Left kidney (tissue), 2 donors: ENCODE results near the gene ZNF714. TPM values are rescaled to one million over a fixed set of nuclear protein-coding genes. Genes with fewer than 3 reads are reported as not detected.
"Not testable (repeated sequence)": the region's sequence is repeated elsewhere in the genome, so short reads cannot be mapped to it uniquely, and the experiment has no call there.

Experiments used
- DNase-seq: peaks from one replicate; pipeline ENCODE4 v3.0.0-alpha.2; 2013
- polyA plus RNA-seq: library from polyadenylated mRNA; unstranded; fragments of 120-200 nt; gene quantifications from one replicate; pipeline ENCODE4 v1.2.1, GENCODE V29; 2013; ENCODE audit not compliant: insufficient read length

The ZNF714 gene
- polyA plus RNA-seq, 1 donor: 29.9 TPM

DNA sequence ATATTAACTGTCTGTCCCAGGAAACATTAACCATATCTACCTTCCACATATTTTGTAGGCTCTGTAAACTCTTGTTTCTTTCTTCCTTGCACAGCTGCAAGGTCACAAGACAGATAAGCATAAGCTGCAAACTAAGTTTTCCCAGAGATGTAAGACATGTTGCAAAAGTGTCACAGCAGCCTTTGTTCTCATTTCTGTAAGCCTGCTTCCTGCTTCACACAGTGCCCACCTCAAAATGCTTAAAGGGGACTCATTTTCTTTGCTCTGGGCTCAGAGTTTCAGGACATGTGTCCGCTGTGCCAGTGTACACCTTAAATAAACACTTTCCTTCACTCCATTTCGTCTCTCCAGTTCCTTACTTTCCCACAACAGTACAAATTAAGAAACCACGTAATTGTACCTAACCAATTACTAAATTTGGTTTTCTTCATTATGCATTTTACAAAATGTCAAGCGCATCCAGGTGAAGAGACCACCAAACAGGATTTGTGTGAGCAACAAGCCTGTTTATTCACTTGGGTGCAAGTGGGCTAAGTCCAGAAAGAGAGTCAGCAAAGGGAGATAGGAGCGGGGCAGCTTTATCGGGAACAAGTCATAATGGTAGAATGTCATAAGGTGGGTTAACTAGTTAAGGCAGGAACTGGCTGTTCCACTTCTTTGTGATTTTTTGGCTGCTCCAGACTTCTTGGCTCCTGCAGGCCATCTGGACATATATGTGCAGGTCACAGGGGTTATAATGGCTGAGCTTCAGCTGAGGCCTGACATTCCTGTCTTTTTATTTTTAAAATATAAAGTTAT, 47.1 kb downstream of the ZNF714 start:
- no peak for DNase-seq

DNA sequence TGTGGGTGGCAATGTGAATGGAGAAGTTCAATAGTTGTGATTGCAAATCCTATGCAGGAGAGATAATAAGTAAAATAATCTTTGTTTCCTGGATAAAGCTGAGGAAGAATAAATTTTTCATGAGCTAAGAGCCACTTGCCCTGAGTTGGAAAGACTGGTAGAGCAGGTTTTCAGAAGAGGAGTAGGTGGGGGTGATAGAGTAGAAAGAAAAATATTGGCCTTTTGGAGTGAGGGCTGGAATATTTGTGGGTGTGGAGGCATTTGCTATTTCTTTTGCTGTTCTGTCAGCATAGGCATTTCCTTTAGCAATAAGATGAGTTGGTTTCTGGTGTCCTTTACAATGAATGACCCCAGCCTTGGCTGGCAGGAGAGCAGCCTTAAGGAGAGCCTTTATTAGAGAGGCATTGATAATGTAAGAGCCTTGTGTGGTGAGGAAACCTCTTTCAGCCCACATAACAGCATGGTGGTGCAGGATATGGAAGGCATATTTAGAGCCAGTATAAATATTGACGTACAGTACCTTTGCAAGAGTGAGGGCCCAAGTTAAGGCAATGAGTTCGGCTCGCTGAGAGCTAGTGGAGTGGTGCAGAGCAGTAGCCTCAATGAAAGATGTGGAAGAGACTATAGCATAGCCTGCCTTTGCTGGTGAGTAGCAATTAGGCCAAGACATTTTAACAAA, 48.2 kb downstream of the ZNF714 start:
- peak; percentile 15 for DNase-seq

DNA sequence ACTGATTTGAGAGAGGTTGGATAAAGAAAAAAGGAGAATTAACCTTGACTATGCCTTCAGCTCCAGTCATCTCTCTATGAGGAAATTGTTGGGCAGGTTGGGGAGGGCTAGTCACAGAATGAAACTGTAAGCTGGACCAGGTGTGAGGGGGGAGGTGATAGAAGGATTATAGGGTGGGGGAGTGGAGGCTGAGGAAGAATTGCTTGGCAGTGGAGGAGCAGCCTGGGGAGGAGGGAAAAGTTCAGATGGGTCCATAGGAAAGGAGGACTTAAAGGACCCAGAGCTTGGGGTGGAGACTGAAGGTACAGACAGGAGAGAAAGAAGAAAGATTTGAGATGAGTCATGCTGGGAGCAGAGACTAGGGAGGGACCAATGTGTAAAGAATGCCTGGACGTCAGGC, 51.6 kb downstream of the ZNF714 start:
- no peak for DNase-seq

DNA sequence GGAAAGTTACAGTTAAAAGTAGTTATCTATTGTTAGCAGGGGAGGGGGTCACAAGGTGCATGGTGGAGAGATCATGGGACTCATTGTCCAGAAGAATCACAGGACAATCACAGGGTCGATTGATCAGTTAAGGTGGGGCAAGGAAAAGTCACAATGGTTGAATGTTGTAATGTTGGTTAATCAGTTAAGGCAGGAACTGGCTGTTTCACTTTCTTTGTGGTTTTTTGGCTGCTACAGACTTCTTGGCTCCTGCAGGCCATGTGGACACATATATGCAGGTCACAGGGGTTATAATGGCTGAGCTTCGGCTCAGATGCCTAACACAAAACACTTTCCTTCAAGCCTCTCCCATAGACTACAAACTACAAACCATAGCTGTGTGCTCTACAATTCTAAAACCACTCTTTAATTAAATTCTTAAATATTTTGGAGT, 52.9 kb downstream of the ZNF714 start:
- no peak for DNase-seq

DNA sequence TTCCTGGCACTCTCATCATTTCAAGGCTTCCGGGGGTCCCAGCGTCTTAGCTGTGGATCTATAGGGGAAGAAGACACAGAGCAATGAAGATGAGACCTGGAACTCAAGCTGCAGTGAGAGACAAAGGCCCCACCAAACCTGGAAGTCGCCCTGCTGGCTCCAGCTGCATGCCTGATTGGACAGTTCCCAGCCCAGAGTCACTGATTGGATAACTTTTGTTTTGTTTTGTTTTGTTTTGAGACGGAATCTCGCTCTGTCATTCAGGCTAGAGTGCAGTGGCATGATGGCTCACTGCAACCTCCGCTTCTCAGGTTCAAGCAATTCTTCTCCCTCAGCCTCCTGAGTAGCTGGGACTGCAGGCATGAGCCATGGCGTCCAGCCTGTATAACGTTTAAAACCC, 53.4 kb downstream of the ZNF714 start:
- DNase-seq: no peak

DNA sequence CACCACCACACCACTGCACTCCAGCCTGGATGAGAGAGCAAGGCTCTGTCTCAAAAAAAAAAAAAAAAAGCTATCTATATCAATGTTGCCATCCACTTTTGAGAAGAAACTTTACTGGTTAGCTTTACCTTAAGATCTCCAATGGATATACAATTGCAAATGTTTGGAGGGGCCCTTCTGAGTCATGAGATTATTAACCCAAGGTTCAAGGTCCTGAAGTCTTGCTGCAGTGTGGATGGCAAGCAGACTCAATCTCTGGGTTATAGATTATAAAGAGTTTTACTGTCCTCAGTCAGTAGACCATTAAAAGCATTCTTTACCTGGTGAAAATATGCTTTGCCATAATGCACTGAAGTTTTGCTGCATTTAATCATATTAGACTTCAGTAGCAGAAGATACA, 56.1 kb downstream of the ZNF714 start:
- DNase-seq: no peak

DNA sequence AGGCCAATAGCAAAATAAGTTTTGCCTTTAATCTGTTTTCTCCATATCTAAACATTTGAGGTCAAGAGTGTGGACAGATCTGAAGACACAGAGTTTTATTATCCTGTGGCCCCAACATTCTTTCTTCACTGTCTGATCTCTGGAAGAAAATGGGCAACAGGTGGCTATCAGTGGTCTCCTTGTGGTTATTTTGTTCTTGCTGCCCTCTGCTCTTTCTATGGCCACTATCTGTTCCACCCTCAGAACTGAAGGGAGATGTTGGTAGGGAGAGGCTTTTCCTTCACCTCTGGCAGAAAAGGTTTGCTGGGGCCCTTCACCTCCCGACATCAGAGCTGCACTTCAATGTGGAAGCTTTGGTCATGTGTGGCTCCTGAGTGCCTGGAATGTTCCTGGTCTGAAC, 59.0 kb downstream of the ZNF714 start:
- DNase-seq: not testable (repeated sequence)

DNA sequence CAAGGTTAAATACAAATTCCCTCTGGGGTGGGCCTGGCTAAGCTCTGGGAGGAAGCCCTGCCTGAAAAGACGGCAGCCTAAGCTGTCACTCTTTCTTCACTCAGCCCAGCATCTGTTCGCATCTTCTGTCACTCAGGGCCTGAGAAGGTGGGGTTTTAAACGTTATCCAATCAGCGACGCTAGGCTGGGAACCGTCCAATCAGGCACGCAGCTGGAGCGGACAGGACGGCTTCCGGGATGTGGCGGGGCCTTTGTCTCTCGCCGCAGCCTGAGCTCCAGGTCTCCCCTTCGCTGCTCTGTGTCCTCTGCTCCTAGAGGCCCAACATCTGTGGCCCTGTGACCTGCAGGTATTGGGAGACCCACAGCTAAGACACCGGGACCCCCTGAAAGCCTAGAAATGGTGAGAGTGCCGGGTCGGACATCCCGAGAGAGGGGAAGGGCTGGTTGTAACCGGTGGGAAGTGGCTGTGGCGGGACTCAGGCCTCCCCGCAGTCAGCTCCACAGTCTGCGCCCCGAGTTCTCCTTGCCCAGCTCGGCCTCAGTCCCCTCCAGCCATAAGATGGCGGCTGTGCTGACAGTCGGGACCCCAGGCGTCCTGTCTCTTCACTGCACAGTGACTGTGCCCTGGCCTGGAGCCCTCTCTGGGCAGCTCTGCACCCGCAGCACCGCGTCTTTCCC, 59.9 kb downstream of the ZNF714 start, which contains the start of gene ZNF431:
TSS of gene ZNF431 (plus strand) at position 254 of the 678 bp plus-strand sequence. CDS start at position 398, 144 bp downstream.
- peak; percentile 92 for DNase-seq

DNA sequence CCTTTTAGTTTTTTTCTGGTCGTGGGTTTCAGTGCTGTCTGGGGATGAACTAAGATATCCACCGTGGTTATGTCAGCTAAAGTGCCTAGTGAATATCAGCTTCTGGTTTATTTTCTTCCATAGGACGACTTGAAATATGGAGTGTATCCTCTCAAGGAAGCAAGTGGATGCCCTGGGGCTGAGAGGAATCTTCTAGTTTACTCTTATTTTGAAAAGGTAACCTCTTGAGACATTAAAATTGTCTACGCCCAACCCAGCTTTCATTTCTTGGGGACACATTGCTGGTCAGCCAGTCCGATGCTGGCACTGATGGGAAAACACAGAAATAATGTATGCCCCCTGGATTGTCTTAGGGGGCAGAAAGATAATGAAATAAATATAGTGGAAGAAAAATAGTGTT, 61.4 kb downstream of the ZNF714 start:
- no peak for DNase-seq

DNA sequence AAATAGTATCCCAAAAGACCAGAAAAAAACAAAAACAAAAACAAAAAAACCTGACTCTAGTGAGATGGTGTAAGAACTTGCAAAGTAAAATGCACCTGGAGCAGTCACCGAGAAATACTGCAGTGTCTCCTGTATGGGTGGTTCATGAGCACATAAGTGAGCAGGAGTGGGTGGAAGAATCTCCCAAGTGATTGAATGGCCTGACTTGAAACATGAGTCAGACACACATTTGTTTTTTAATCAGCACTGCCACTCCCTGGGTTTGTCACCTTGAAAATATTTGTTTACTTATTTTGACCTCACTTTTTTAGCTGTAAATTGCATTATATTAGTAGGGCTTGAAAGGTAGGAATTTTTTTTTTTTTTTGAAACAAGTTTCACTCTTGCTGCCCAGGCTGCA, 61.9 kb downstream of the ZNF714 start:
- no peak for DNase-seq

DNA sequence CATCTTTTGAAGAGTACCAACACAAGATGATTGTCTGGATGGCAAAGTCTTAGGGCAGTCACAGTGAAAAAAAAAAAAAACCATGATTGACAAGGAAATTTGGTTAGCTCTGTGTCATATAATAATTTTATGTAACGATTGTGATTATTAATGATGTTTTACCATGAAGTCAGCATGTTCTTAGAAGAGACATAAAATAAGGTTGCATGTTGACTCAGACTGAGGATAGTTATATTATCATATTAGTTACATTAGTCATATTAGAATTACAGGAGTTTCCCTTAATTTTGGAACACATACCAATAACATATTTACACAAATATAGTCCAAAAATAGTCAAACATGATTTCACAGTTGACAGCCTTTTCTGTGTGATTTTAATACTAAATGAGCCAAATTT, 65.5 kb downstream of the ZNF714 start:
- no peak for DNase-seq

DNA sequence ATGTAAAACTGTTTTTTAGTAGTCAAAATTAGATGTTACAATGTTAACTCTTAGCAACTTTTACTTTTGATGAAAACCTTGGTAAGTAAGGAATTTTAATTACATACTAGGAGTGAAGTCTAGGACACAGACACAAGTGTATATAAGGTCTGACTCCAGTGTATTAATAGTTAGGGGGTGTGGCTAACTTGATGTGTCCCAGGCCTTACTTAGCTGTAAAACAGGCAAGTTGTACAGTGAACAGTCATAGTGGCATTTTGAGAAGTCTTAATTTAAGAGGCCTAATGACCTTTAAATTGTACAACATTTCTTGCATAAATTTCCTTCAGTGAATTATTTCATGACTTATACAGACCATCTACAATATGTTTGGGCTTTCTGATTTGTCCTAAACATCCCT, 66.7 kb downstream of the ZNF714 start:
- no peak for DNase-seq

DNA sequence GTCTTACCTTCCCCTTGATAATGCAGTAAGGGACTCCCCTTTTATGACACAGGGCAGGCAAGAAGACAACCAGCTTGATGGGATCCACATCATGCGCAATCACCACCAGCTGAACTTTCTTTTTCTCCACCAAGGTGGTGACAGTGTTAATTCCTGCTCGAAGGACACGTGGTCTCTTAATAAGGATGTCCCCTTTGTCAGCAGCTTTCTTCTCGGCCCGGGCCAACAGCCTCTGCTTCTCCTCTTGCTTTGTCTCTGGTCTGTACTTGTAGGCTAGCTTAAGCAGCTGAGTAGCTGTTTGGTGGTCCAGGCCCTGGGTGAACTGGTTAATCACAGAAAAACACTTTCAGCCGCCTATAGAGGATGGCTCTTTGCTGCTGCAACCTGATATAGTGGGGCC, 67.9 kb downstream of the ZNF714 start:
- DNase-seq: no peak

DNA sequence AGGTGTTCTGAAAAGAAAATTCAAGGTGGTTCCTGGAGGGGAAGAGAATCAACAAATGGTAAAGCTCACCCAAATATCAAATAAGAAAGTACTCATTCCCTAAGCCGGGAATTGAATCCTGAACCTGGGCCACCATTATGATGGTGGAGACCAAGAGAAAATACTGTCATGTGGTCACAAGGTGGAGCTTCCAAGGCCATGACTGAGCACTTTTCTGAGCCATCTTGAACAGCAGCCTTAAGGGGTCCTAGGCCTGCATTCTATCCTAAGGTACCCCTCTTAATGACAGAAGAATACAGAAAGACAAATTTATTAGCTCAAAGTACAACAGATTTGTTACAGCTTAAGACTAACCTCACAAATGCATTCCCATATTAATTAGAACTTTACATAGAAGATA, 69.5 kb downstream of the ZNF714 start:
- DNase-seq: no peak

DNA sequence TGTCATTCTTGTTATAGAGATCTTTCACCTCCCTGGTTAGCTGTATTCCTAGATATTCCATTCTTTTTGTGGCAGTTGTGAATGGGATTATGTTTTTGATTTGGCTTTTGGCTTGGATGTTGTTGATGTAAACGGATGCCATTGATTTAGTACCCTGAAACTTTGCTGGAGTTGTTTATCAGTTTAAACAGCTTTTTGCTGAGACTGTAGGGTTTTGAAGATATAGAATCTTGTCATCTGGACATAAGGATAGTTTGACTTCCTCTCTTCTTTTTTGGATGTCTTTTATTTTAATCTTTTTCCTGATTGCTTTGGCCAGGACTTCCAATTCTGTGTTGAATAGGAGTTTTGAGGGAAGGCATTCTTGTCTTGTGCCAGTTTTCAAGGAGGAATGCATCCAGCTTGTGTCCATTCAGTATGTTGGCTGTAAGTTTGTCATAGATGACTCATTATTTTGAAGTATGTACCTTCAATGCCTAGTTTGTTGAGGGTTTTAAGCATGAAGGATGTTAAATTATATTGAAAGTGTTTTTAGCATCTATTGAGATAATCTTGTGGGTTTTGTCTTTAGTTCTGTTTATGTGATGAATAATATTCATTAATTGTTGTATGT, 76.6 kb downstream of the ZNF714 start:
- no peak for DNase-seq

DNA sequence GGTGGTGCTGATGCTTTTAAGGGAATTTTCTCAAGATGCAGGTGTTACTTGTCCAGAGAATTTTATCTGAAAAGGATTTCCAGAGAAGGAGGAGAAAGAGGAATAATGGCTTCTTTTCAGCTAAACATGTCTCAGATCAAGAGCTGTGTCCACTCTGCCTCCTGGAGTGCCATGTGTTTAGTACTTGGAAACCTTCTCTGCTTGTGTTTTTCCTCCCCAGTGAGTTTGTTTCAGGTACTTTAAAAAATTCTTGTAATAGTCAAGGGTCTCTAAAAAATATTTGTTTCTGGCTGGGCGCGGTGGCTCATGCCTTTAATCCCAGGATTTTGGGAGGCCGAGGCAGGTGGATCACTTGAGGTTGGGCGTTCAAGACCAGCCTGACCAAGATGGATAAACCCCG, 82.5 kb downstream of the ZNF714 start:
- DNase-seq: no peak

DNA sequence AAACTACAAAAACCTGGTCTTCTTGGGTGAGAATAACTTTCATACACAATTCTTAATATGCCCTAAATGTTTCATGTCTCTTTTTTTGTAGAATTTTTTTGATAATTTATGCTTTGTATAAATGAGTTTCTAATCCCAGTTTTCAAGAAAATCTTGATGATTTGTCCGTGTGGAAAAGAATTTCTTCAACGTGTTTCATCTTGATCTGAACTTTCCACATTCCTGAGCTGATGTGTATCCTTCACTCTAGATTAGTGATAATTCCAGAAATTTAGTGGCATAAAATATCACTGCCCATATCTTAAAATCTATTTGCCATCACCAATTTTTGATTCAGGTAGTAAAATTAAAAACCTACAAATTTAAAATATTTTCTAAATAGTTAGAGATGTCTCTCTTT, 84.4 kb downstream of the ZNF714 start:
- DNase-seq: no peak

Other genes starting within 250 kb of the ZNF714 start
- gene ZNF85, start 159.0 kb upstream of the ZNF714 start, polyA plus RNA-seq: 26.1 TPM
- 13.4 TPM for gene ZNF430, start 61.5 kb upstream of the ZNF714 start, polyA plus RNA-seq
- gene ZNF431, start 59.8 kb downstream of the ZNF714 start, polyA plus RNA-seq: 37.5 TPM
- 26.2 TPM for gene ZNF708, start 247.2 kb downstream of the ZNF714 start, polyA plus RNA-seq